Mononuclear cell (primary cell): ENCODE results near the gene GRB10. TPM values are rescaled to one million over a fixed set of nuclear protein-coding genes. Genes with fewer than 3 reads are reported as not detected.

ENCODE experiments used
- H3K27me3 ChIP-seq: 2 replicates; pipeline ENCODE4 v1.6.0; 2011; ENCODE audit warnings: low read length, control low read depth; ENCODE audit not compliant: insufficient read depth
- H3K4me1 ChIP-seq: 2 replicates; pipeline ENCODE4 v1.5.1; 2011; ENCODE audit warnings: mild to moderate bottlenecking, low read length, control low read depth; ENCODE audit not compliant: insufficient read depth
- H3K4me3 ChIP-seq: 2 replicates; pipeline ENCODE4 v1.5.1; 2011; ENCODE audit warnings: mild to moderate bottlenecking, low read length, moderate library complexity
- H3K9me3 ChIP-seq: 2 replicates; pipeline ENCODE4 v1.5.1; 2011; ENCODE audit warnings: low read depth, mild to moderate bottlenecking, control low read depth, low read length
- total RNA-seq: library from RNA; depleted of rRNA; stranded (reverse); fragments of >200 nt; gene quantifications from one replicate; pipeline ENCODE4 v1.2.3, GENCODE V29; 2012

GRB10 gene
- total RNA-seq, 1 donor: 3.7 TPM

DNA sequence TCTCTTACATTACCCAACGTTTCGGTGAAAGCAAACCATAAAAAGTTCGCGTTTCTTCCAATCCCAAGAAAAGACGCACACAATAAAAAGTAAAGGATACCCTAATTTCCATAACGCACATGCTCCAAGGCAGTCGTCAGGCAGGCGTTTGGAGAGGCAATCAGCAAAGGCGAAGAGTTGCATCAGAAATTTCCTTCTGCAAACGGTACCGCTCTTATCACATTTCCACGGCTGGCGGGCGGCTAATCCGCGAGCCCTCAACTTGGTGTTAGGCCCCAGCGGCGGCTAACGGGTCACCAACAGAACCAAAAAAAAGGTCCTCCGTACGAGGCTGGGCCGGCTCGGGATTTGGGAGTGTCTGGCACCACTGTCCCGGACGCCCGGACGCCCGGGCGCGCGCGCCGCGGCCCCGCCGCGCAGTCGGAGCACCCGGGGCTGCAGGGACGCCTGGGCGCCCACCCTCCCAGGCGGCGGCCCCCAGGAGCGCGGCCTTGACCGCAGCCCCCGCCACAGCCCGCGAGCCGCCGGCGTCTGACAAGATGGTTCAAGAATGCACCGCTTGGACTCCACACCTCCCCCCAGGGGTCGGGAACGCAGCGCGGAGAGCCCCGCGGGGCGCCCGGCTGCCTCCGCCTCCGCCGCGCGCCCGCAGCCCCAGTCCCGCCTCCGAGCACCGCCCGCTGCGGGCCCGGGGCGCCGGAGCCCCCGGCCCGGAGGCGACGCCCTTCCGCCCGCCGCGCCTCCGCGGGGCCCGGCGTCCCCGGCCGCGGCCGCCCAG lies 9.8 kb upstream of the GRB10 start:
- Histone ChIP-seq H3K4me3 (peak overlapping the region; percentile 34), H3K27me3 (peaks cover 37% of the 10 kb centered on the region), H3K9me3 (no peaks in the 10 kb centered on the region), H3K4me1 (peaks cover 8% of the 10 kb centered on the region)

DNA sequence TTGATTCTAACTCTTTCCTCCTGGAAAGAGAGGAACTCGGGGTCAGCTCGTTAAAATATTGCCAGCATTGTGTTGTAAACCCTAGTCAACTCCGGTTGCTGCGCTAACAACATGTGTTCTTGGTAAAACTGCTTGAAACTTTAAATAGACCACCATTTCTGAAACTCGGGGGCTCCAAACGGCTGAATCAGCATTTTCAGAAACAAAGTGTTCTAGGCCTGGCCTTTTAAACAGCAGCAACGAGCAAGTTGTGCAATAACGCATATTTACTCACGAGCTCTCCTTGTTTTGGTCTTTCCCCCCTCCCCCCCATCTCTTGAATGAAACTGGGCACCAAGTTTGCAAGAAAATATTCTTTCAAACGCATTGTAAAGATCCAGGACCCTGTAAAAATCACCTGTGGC lies 9.2 kb upstream of the GRB10 start:
- Histone ChIP-seq H3K4me1 (peaks cover 8% of the 10 kb centered on the region), H3K9me3 (no peaks in the 10 kb centered on the region), H3K4me3 (peak overlapping the region; percentile 34), H3K27me3 (peaks cover 37% of the 10 kb centered on the region)

DNA sequence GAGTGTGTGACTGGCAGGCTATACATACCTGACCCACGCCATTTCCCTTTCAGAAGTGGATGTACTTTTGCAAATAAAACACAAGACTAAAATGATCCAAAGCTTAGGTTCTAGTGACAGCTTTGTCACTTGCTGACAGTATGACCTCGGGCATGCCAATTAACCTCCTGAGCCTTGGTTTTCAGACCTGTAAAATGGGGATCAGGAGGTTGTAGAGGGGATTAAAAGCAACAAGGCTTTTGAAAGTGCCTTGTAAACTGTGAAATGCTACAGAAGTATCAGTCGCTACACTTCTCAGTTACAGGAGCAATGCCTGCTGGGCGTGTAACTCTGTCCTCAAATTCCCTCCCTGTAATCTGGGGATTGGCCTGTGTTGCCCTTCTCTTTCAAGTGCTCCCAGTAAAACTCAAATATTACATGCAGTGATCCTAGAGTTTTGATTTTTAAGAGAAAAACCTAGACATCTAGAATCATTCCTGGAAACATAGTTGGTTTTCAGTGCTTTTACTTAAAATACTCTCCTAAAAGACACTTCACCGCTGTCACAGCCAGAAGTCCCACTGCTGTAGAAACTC lies 8.8 kb upstream of the GRB10 start:
- H3K27me3 ChIP-seq: peaks cover 37% of the 10 kb centered on the region
- H3K9me3 ChIP-seq: no peaks in the 10 kb centered on the region
- H3K4me1 ChIP-seq: peaks cover 8% of the 10 kb centered on the region
- H3K4me3 ChIP-seq: no peak overlapping the region

DNA sequence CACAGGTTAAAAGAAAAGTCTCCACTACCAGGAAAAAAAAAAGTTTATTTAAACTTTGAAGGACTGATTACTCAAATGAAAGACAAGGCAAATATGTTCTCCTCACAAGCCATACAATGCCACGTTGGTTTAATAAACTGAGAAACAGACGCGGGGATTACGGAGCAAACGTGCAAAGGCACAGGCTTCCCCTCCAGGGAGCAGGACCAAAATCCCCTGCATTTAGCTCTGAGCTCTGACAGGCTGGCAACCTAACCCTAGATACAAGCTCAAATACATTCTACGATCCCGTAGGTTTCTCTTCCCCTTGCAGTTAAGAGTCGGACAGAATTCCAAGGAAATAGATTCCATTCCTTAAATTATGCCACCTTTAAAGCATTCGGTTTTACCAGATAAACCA lies 7.7 kb upstream of the GRB10 start:
- no peaks in the 10 kb centered on the region for H3K9me3 ChIP-seq
- peaks cover 37% of the 10 kb centered on the region for H3K27me3 ChIP-seq

DNA sequence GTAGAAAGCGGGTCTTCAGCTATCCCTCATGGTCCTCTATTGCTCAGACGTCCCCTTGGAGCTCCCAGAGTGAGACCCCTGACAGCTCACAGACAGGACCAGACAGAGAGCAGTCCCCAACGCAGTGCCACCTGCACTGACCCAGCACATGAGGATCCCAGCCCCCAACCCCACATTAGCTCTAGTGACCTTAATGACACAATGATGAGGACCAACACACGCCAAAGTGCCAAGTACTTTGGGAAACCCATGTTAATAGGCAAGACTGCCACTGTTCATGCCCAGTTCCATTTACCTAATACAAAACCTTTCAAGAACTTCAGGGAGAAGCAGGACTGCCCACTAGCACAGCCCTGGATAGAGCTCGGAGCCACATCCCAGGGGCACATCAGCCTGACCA lies 5.7 kb upstream of the GRB10 start:
- Histone ChIP-seq H3K4me1 (peaks cover 8% of the 10 kb centered on the region), H3K4me3 (no peak overlapping the region), H3K27me3 (peaks cover 24% of the 10 kb centered on the region), H3K9me3 (no peaks in the 10 kb centered on the region)

More for the DNA sequence above, 7.7 kb upstream of the GRB10 start:
- H3K4me1 ChIP-seq: peaks cover 8% of the 10 kb centered on the region
- no peak overlapping the region for H3K4me3 ChIP-seq

DNA sequence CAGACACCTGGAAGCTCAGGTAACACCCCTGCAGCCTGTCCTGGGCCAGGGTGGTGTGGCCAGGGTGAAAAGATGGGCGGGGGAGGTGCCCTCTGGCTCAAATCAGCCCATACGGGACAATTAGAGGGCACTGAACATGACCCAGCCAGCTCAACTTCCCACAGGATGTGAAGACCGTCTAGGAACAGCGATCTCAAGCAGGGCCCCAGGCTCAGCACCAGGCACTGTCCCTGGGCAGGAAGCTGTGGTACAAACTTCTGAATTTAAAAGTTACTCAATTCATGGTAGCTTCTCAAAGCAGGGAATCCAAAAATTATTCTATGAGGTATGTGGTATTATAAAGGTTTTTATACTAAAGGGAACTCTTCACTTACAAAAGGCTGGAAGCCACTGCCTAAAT lies 5.1 kb upstream of the GRB10 start:
- H3K27me3 ChIP-seq: peaks cover 30% of the 10 kb centered on the region
- H3K4me1 ChIP-seq: peaks cover 8% of the 10 kb centered on the region
- no peaks in the 10 kb centered on the region for H3K9me3 ChIP-seq
- H3K4me3 ChIP-seq: no peak overlapping the region

DNA sequence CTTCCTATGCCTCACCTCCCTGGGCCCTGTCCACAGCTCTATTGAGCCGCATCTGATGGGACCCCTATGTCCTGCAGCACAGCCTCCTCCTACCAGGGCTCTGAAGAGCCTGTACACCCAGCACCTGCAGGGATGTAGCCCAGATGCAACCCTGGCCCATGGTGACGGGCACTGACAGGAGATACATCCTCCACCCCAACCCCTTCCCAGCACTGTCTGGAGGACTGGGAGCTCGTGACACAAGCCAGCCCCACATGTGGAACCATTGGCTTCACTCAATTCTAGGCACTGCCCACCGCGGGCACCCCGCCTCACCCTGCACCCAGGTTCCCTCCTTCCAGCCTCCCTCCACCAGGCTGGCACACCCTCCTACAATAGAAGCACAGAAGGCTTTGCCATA lies 2.6 kb upstream of the GRB10 start:
- H3K4me3 ChIP-seq: no peak overlapping the region
- no peaks in the 10 kb centered on the region for H3K4me1 ChIP-seq
- H3K9me3 ChIP-seq: no peaks in the 10 kb centered on the region
- peaks cover 17% of the 10 kb centered on the region for H3K27me3 ChIP-seq

DNA sequence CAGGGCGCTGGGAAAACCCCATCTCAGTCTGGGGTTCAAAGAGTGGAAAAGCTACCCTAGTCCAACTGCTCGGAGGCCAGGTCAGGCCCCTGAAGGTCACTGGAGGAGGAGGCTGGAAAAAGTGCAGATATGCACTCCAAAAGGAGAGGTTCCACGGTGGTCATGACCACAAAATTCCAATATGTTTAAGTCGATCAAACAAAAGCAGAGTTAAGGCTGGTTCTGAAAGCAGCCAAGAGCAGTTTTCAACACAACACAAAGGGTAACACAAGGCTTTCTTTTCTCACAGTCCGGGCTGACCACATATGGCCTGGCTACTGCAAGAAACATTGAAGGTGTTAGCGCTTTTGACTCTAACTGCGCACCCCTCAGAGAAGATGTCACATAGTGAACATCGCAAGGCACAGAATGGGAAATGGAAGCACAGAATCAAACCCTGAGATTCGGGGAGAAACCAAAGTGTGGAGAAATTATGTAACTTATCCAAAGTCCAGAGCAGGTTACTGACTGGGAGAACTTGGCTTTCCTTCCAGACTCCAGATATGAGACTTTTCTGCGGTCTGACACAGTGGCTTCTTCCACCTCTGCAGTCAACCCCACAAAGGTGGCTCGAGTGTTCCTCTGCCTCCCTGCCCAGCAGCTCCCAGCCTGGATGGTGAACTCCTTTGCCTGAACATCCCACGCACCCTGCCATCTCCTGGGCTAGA lies 1.3 kb upstream of the GRB10 start:
- H3K4me3 ChIP-seq: no peak overlapping the region
- H3K27me3 ChIP-seq: peaks cover 14% of the 10 kb centered on the region
- H3K4me1 ChIP-seq: no peaks in the 10 kb centered on the region
- no peaks in the 10 kb centered on the region for H3K9me3 ChIP-seq

DNA sequence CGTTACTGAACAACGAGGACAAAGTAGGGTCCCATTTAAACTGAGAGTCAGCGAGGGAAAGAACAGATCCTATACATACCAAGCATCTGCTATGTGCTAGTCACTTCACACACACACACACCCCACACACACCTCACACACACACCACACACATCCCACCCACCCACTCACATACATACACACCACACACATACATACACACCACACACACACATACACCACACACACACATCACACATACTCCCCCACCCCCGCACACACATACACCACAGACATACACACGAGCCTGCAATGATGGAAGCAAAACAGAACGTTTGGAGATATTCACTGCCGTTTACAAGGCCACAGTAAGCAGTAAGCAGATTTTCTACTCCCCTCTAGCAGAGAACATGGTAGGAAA lies 607 bp upstream of the GRB10 start:
- Histone ChIP-seq H3K9me3 (no peaks in the 10 kb centered on the region), H3K4me3 (no peak overlapping the region), H3K27me3 (peaks cover 14% of the 10 kb centered on the region)

DNA sequence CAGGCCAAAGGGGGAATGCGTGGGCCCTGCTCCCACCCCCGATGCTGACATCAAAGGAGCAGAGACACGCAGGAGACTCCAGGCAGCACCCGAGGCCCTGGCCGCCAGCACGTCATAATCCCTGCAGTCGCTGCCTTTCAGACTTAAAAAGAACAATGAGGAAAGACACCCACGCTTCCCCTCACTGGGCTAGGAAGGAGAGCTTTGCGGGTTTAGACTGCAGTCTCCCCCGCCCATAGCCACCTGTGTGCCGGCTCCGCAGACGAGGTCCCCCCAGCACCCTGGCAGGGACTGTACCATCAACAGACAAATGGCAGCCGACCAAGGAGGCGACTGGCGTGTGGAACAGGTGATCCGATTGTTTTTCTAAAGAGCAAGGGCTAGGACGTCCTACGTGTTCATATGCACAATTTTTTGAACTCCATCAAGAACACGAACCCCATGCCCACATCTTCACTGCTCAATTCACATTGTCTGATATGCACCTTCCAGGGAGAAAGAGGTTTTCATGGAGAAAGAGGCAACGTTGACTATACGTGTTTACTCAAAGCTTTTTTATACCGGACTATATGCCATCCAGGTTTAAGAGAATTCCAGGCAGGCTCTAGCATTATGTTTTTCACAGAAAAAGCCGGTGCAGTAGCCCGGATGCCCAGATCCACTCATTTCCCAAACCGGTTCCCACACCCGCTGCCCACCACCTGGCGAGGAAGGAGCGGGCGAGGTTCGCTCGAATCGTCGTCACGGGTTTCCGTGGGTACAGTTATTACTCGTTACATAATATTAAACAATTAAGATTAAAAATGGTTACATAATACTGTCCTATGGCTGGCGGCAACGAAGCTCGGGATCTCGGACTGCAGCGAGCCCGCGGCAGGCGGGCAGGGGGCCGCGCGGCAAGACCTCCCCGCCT lies 1.1 kb downstream of the GRB10 start:
- no peak overlapping the region for H3K4me3 ChIP-seq
- H3K9me3 ChIP-seq: no peaks in the 10 kb centered on the region
- H3K4me1 ChIP-seq: no peaks in the 10 kb centered on the region
- peaks cover 14% of the 10 kb centered on the region for H3K27me3 ChIP-seq

More for the DNA sequence above, 607 bp upstream of the GRB10 start:
- H3K4me1 ChIP-seq: no peaks in the 10 kb centered on the region

DNA sequence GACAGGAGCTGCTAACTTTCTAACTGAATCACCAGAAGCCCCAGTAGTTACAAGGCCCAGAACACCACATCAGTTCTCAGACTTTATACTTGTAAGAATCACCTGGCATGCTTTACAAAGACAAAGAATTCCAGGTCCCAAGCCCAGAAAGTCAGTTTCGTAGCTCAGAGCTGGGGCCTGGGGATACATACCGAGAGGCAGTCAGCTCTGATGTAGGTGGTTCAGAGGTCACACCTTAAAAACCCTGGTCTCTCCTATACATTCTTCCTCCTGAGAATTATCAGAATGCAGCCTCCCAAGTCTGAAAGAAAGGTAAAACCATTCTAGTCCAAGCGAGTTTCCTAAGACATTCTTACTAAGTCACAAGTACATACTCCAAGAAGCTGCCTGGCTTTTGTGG lies 2.3 kb downstream of the GRB10 start:
- H3K9me3 ChIP-seq: no peaks in the 10 kb centered on the region
- H3K4me3 ChIP-seq: no peak overlapping the region
- H3K27me3 ChIP-seq: peaks cover 14% of the 10 kb centered on the region
- H3K4me1 ChIP-seq: no peaks in the 10 kb centered on the region

DNA sequence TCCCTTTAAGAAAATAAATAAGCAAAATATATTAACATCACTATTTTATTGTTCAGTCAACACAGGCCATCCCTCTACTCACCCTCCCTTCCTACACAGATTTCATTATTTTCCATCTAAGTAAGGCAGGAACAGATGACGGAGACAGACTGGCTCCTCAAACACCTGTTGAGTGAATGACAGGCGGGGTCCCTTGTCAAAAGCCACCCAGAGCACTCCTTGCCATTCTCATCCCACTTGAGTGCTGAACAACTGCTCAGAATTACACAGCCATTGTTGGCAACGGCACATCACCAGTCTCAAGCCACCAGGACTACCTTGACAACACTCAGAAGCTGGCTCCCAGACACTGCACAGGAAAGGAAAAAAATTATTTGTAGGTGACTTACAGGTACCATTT lies 3.3 kb downstream of the GRB10 start:
- H3K4me1 ChIP-seq: no peaks in the 10 kb centered on the region
- peaks cover 14% of the 10 kb centered on the region for H3K27me3 ChIP-seq
- no peak overlapping the region for H3K4me3 ChIP-seq
- no peaks in the 10 kb centered on the region for H3K9me3 ChIP-seq

DNA sequence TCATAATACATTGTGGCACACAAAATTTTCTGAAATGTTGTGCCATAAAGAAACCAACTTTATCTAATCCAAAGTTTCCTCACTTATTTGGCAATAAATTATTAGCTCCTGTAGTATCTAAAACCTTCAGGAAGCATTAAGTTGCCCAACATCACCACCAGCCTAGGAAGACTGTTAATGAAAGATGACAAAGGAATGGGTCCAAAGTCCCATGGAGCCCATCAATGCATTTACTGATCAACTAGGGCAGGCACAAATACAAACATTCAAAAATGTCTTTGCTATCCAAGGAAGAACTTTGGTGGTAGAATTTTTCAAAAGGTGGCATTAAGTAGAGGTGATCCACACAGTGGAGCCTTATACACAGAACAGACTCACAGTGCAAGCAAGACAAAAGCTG lies 4.5 kb downstream of the GRB10 start:
- H3K4me3 ChIP-seq: no peak overlapping the region
- H3K27me3 ChIP-seq: peaks cover 10% of the 10 kb centered on the region
- no peaks in the 10 kb centered on the region for H3K9me3 ChIP-seq
- no peaks in the 10 kb centered on the region for H3K4me1 ChIP-seq

DNA sequence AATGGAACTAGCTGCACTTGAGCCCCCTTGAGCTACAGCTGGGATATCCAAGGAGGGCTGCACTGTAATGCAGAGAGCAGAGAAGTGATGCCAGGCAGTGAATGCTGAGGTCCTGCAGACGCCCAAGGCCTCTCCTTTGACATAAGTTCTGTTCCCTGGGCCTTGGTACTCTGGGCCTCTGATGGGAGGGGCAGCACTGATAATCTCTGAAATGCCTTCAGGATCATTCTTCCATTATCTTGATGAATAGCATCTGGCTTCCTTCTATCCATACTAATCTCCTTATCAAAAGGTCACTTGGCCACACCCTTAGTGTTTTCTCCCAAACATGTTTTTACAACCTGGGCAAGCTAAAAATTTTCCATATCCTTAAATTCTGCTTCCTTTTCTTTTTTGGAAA lies 6.9 kb downstream of the GRB10 start:
- H3K27me3 ChIP-seq: no peaks in the 10 kb centered on the region
- no peak overlapping the region for H3K4me3 ChIP-seq
- no peaks in the 10 kb centered on the region for H3K4me1 ChIP-seq
- no peaks in the 10 kb centered on the region for H3K9me3 ChIP-seq

DNA sequence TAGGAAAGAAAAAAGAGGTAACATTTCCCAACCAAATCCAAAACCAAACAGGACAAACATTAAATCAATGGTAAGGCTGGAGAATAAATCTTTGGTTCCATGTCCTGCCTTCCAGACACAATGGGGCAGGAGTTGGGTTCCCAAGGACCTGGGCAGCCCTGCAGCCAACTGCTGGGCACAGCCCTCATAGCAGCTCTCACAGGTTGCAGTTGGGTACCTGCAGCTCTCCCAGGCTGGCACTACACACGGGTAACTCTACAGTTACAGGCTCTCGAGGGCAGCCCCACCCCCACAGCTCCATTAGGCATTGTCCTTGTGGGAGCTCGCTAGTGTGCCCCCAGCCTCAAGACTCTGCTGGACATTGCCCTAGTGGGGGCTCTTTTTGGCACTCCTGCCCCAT lies 7.5 kb downstream of the GRB10 start:
- no peaks in the 10 kb centered on the region for H3K4me1 ChIP-seq
- no peaks in the 10 kb centered on the region for H3K9me3 ChIP-seq
- no peak overlapping the region for H3K4me3 ChIP-seq
- no peaks in the 10 kb centered on the region for H3K27me3 ChIP-seq
